ENCODE results near the gene LRIG1.

DNA sequence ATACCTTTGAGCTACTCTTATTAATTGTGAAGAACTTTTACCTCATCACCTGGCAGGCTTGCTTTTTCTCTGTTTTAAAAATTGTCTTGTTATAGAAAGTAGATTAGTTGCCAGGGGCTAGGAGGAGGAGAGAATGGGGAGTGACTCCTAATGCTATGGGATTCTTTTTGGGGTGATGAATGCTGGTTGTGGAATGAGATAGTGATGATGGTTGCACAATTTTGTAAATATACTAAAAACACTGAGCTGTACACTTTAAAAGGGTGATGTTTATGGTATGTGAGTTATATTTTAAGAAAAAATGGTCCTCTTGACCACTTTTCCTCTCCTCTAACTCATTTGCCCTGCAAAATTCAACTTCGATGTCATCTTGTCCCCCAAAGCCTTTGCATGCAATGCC lies 31.8 kb upstream of the LRIG1 start:
- TF ChIP-seq SPI1 (IDR thresholded peaks at IDR 0.05; ENCODE audit: borderline replicate concordance, low read depth) (no peak), CTCF (IDR thresholded peaks at IDR 0.05; ENCODE audit: insufficient read depth, low read length) (no peak)
- TF ChIP-seq, protein P1, sequence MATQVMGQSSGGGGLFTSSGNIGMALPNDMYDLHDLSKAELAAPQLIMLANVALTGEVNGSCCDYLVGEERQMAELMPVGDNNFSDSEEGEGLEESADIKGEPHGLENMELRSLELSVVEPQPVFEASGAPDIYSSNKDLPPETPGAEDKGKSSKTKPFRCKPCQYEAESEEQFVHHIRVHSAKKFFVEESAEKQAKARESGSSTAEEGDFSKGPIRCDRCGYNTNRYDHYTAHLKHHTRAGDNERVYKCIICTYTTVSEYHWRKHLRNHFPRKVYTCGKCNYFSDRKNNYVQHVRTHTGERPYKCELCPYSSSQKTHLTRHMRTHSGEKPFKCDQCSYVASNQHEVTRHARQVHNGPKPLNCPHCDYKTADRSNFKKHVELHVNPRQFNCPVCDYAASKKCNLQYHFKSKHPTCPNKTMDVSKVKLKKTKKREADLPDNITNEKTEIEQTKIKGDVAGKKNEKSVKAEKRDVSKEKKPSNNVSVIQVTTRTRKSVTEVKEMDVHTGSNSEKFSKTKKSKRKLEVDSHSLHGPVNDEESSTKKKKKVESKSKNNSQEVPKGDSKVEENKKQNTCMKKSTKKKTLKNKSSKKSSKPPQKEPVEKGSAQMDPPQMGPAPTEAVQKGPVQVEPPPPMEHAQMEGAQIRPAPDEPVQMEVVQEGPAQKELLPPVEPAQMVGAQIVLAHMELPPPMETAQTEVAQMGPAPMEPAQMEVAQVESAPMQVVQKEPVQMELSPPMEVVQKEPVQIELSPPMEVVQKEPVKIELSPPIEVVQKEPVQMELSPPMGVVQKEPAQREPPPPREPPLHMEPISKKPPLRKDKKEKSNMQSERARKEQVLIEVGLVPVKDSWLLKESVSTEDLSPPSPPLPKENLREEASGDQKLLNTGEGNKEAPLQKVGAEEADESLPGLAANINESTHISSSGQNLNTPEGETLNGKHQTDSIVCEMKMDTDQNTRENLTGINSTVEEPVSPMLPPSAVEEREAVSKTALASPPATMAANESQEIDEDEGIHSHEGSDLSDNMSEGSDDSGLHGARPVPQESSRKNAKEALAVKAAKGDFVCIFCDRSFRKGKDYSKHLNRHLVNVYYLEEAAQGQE (IDR thresholded peaks at IDR 0.05; ENCODE audit: insufficient replicate concordance, low read depth), result no peak
